Liver (tissue), 9 donors: ENCODE measurements around the gene VWA5A. TPM values are rescaled to one million over a fixed set of nuclear protein-coding genes. Genes with fewer than 3 reads are reported as not detected.

Experiments used
- DNase-seq: peaks from one replicate; pipeline ENCODE4 v3.0.0-alpha.2; 2017; ENCODE audit warnings: low spot score
- H3K27ac ChIP-seq, 2 donors: one replicate each; pipeline ENCODE4 v1.7.0; 2013; ENCODE audit warnings: inconsistent platforms in 2 of 2, low read length in 2 of 2, control low read depth in 1 of 2, low read depth in 1 of 2, mild to moderate bottlenecking in 1 of 2
- H3K27me3 ChIP-seq, 4 donors: one replicate each; pipeline versions ENCODE4 v1.6.1 to v1.7.0; 2013; ENCODE audit warnings: low read length in 3 of 4, inconsistent platforms in 1 of 4, mild to moderate bottlenecking in 1 of 4, moderate library complexity in 1 of 4; ENCODE audit not compliant: control insufficient read depth in 4 of 4, insufficient read depth in 4 of 4
- H3K36me3 ChIP-seq, 4 donors: one replicate each; pipeline versions ENCODE4 v1.6.1 to v1.7.0; 2013; ENCODE audit warnings: low read length in 3 of 4, mild to moderate bottlenecking in 3 of 4, low read depth in 1 of 4, moderate library complexity in 1 of 4; ENCODE audit not compliant: control insufficient read depth in 4 of 4, insufficient read depth in 3 of 4
- H3K4me1 ChIP-seq, 4 donors: one replicate each; pipeline versions ENCODE4 v1.6.1 to v1.7.0; 2013; ENCODE audit warnings: low read length in 3 of 4, mild to moderate bottlenecking in 3 of 4, moderate library complexity in 1 of 4; ENCODE audit not compliant: control insufficient read depth in 4 of 4, insufficient read depth in 4 of 4
- H3K4me3 ChIP-seq, 3 donors: one replicate each; pipeline versions ENCODE4 v1.6.1 to v1.7.0; 2013; ENCODE audit warnings: low read length in 3 of 3, control low read depth in 1 of 3, low read depth in 1 of 3, mild to moderate bottlenecking in 1 of 3
- H3K9ac ChIP-seq, 2 donors: one replicate each; pipeline ENCODE4 v1.7.0; 2013; ENCODE audit warnings: low read length in 2 of 2, mild to moderate bottlenecking in 2 of 2, moderate library complexity in 2 of 2, control low read depth in 1 of 2, low read depth in 1 of 2
- H3K9me3 ChIP-seq, 4 donors: one replicate each; pipeline versions ENCODE4 v1.6.1 to v1.7.0; 2013; ENCODE audit warnings: low read length in 3 of 4; ENCODE audit not compliant: control insufficient read depth in 4 of 4
- EGR1 ChIP-seq, 2 donors: IDR thresholded peaks; 2 replicates each; pipeline ENCODE4 v1.6.1; 2016 to 2018; ENCODE audit warnings: antibody characterized with exemption in 2 of 2, low read depth in 2 of 2
- FOXA1 ChIP-seq: IDR thresholded peaks from 2 replicates; pipeline ENCODE4 v1.6.1; 2016; ENCODE audit warnings: antibody characterized with exemption
- FOXA2 ChIP-seq: IDR thresholded peaks from 2 replicates; pipeline ENCODE4 v1.6.1; 2016; ENCODE audit warnings: antibody characterized with exemption
- GABPA ChIP-seq, 2 donors: IDR thresholded peaks in 1 of 2; conservative IDR thresholded peaks in 1 of 2; 2 replicates each; pipeline ENCODE4 v1.6.1; 2016; ENCODE audit warnings: antibody characterized with exemption in 2 of 2, mild to moderate bottlenecking in 1 of 2, moderate library complexity in 1 of 2
- HNF4A ChIP-seq, 2 donors: conservative IDR thresholded peaks; 2 replicates each; pipeline ENCODE4 v1.6.1; 2016; ENCODE audit warnings: antibody characterized with exemption in 2 of 2, mild to moderate bottlenecking in 2 of 2
- HNF4G ChIP-seq: IDR thresholded peaks from 2 replicates; pipeline ENCODE4 v1.6.1; 2016; ENCODE audit warnings: antibody characterized with exemption
- JUND ChIP-seq, 2 donors: IDR thresholded peaks; 2 replicates each; pipeline ENCODE4 v1.6.1; 2016; ENCODE audit warnings: antibody characterized with exemption in 2 of 2
- NR2F2 ChIP-seq: IDR thresholded peaks from 2 replicates; pipeline ENCODE4 v1.6.1; 2016; ENCODE audit warnings: antibody characterized with exemption
- RAD21 ChIP-seq, 2 donors: IDR thresholded peaks; 2 replicates each; pipeline ENCODE4 v1.6.1; 2016; ENCODE audit warnings: antibody characterized with exemption in 2 of 2, mild to moderate bottlenecking in 2 of 2
- RXRA ChIP-seq, 2 donors: IDR thresholded peaks; 2 replicates each; pipeline ENCODE4 v1.6.1; 2017 to 2018; ENCODE audit warnings: antibody characterized with exemption in 2 of 2, mild to moderate bottlenecking in 1 of 2
- SP1 ChIP-seq: IDR thresholded peaks from 2 replicates; pipeline ENCODE4 v1.6.1; 2018; ENCODE audit warnings: antibody characterized with exemption, mild to moderate bottlenecking
- TAF1 ChIP-seq: conservative IDR thresholded peaks from 2 replicates; pipeline ENCODE4 v1.6.1; 2016; ENCODE audit warnings: antibody characterized with exemption, mild to moderate bottlenecking
- YY1 ChIP-seq: IDR thresholded peaks from 2 replicates; pipeline ENCODE4 v1.6.1; 2016; ENCODE audit warnings: antibody characterized with exemption, mild to moderate bottlenecking
- WGBS: extraction: QIAGEN DNeasy Blood & Tissue Kit; methylation state at CpG from one replicate; pipeline ENCODE4 v1.1.7; 2013; 5-methylcytosine and 5-hydroxymethylcytosine counted together
- polyA plus RNA-seq, 2 donors: library from polyadenylated mRNA; stranded (reverse) in 1 of 2; unstranded in 1 of 2; fragments of 200-250 nt in 1 of 2; fragments of >200 nt in 1 of 2; fragmentation: Nextera tagmentation in 1 of 2; extraction: Ambion mirVana in 1 of 2; gene quantifications; one replicate each; pipeline versions ENCODE4 v1.2.1 to v1.2.3, GENCODE V29; 2013 to 2015
- total RNA-seq, 2 donors: library from RNA; depleted of rRNA; stranded (reverse); fragments of >200 nt; gene quantifications; one replicate each; pipeline ENCODE4 v1.2.3, GENCODE V29; 2014
- TF ChIP-seq, protein P1 (sequence below): fragments of 150-350 bp; IDR thresholded peaks from 2 replicates; pipeline ENCODE4 v1.5.1; 2017; ENCODE audit warnings: improper control_type of control experiment, low read depth, low read length; ENCODE audit not compliant: missing input control
- TF ChIP-seq, protein P2 (sequence below): IDR thresholded peaks from 2 replicates; pipeline ENCODE4 v1.6.1; 2016; ENCODE audit warnings: antibody characterized with exemption
- TF ChIP-seq, protein P3 (sequence below): IDR thresholded peaks from 2 replicates; pipeline ENCODE4 v1.6.1; 2016; ENCODE audit warnings: antibody characterized with exemption
- TF ChIP-seq, protein P4 (sequence below): IDR thresholded peaks from 2 replicates; pipeline ENCODE4 v1.6.1; 2016; ENCODE audit warnings: antibody characterized with exemption
- TF ChIP-seq, protein P5 (sequence below): IDR thresholded peaks from 2 replicates; pipeline ENCODE4 v1.6.1; 2016; ENCODE audit warnings: antibody characterized with exemption, mild to moderate bottlenecking
- donor health status: healthy.
- donor health status: healthy.
- donor health status: healthy.
- donor health status: healthy.
- donor health status: healthy.

The VWA5A gene
- total and polyA plus RNA-seq, 4 donors: 2.3 to 5.7 (median 3.7) TPM

GRCh38 chr11:124193221-124194010 is 78.2 kb downstream of the VWA5A start (continued):
- TF ChIP-seq, protein P1, sequence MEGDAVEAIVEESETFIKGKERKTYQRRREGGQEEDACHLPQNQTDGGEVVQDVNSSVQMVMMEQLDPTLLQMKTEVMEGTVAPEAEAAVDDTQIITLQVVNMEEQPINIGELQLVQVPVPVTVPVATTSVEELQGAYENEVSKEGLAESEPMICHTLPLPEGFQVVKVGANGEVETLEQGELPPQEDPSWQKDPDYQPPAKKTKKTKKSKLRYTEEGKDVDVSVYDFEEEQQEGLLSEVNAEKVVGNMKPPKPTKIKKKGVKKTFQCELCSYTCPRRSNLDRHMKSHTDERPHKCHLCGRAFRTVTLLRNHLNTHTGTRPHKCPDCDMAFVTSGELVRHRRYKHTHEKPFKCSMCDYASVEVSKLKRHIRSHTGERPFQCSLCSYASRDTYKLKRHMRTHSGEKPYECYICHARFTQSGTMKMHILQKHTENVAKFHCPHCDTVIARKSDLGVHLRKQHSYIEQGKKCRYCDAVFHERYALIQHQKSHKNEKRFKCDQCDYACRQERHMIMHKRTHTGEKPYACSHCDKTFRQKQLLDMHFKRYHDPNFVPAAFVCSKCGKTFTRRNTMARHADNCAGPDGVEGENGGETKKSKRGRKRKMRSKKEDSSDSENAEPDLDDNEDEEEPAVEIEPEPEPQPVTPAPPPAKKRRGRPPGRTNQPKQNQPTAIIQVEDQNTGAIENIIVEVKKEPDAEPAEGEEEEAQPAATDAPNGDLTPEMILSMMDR: no peak
- no peak for TF ChIP-seq FOXA1
- TF ChIP-seq, protein P2, sequence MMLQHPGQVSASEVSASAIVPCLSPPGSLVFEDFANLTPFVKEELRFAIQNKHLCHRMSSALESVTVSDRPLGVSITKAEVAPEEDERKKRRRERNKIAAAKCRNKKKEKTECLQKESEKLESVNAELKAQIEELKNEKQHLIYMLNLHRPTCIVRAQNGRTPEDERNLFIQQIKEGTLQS: no peak
- TF ChIP-seq TAF1: no peak

- no peak for DNase-seq
- H3K27ac ChIP-seq: no peak overlapping the region
Measured at GRCh38 chr11:124194293-124195188, 79.3 kb downstream of the VWA5A start.

More at GRCh38 chr11:124194293-124195188, 79.3 kb downstream of the VWA5A start:
- Histone ChIP-seq H3K27me3 (peaks cover 0 to 6% (median 0%) of the 10 kb centered on the region in 4 donors), H3K4me1 (no peaks in the 10 kb centered on the region), H3K9ac (no peak overlapping the region), H3K9me3 (no peaks in the 10 kb centered on the region), H3K4me3 (no peak overlapping the region), H3K36me3 (no peaks in the 10 kb centered on the region)
- TF ChIP-seq HNF4A (conservative IDR thresholded peaks at IDR 0.05) (no peak), FOXA2 (no peak), TAF1 (no peak), HNF4G (no peak), EGR1 (IDR thresholded peaks at IDR 0.05; ENCODE audit: low read depth in 2 of 2) (no peak), RXRA (IDR thresholded peaks at IDR 0.05) (no peak), SP1 (no peak), JUND (IDR thresholded peaks at IDR 0.05) (no peak), NR2F2 (no peak), YY1 (no peak), GABPA (IDR thresholded peaks at IDR 0.05 in 1 of 2, conservative IDR thresholded peaks at IDR 0.05 in 1 of 2) (no peak), FOXA1 (no peak), RAD21 (IDR thresholded peaks at IDR 0.05) (no peak)
- TF ChIP-seq, protein P2: no peak
- TF ChIP-seq, protein P3, sequence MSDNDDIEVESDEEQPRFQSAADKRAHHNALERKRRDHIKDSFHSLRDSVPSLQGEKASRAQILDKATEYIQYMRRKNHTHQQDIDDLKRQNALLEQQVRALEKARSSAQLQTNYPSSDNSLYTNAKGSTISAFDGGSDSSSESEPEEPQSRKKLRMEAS: no peak
- TF ChIP-seq, protein P1: no peak
- TF ChIP-seq, protein P4, sequence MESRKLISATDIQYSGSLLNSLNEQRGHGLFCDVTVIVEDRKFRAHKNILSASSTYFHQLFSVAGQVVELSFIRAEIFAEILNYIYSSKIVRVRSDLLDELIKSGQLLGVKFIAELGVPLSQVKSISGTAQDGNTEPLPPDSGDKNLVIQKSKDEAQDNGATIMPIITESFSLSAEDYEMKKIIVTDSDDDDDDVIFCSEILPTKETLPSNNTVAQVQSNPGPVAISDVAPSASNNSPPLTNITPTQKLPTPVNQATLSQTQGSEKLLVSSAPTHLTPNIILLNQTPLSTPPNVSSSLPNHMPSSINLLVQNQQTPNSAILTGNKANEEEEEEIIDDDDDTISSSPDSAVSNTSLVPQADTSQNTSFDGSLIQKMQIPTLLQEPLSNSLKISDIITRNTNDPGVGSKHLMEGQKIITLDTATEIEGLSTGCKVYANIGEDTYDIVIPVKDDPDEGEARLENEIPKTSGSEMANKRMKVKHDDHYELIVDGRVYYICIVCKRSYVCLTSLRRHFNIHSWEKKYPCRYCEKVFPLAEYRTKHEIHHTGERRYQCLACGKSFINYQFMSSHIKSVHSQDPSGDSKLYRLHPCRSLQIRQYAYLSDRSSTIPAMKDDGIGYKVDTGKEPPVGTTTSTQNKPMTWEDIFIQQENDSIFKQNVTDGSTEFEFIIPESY: no peak
- TF ChIP-seq, protein P5, sequence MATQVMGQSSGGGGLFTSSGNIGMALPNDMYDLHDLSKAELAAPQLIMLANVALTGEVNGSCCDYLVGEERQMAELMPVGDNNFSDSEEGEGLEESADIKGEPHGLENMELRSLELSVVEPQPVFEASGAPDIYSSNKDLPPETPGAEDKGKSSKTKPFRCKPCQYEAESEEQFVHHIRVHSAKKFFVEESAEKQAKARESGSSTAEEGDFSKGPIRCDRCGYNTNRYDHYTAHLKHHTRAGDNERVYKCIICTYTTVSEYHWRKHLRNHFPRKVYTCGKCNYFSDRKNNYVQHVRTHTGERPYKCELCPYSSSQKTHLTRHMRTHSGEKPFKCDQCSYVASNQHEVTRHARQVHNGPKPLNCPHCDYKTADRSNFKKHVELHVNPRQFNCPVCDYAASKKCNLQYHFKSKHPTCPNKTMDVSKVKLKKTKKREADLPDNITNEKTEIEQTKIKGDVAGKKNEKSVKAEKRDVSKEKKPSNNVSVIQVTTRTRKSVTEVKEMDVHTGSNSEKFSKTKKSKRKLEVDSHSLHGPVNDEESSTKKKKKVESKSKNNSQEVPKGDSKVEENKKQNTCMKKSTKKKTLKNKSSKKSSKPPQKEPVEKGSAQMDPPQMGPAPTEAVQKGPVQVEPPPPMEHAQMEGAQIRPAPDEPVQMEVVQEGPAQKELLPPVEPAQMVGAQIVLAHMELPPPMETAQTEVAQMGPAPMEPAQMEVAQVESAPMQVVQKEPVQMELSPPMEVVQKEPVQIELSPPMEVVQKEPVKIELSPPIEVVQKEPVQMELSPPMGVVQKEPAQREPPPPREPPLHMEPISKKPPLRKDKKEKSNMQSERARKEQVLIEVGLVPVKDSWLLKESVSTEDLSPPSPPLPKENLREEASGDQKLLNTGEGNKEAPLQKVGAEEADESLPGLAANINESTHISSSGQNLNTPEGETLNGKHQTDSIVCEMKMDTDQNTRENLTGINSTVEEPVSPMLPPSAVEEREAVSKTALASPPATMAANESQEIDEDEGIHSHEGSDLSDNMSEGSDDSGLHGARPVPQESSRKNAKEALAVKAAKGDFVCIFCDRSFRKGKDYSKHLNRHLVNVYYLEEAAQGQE: no peak
- 76% methylated on average over 6 of the region's 6 CpGs for WGBS
